Lung (tissue), 12 donors: ENCODE measurements around the gene FGF4. TPM values are rescaled to one million over a fixed set of nuclear protein-coding genes. Genes with fewer than 3 reads are reported as not detected.

Source experiments
- ATAC-seq: fragments of 200-7000 bp; cut with Tn5 transposase; one replicate; pipeline ENCODE4 v1.9.1; 2020; ENCODE audit warnings: moderate number of reproducible peaks; ENCODE audit not compliant: insufficient read depth, low FRiP score
- DNase-seq, 3 donors: peaks; one replicate each; pipeline ENCODE4 v3.0.0-alpha.2; 2013 to 2017
- H3K27ac ChIP-seq, 2 donors: one replicate each; pipeline ENCODE4 v1.5.1; 2013; ENCODE audit warnings: mild to moderate bottlenecking in 2 of 2, moderate library complexity in 2 of 2, control low read depth in 1 of 2, inconsistent platforms in 1 of 2, low read depth in 1 of 2, low read length in 1 of 2
- H3K27me3 ChIP-seq, 3 donors: one replicate each; pipeline ENCODE4 v1.5.1; 2013; ENCODE audit warnings: low read length in 2 of 3; ENCODE audit not compliant: control insufficient read depth in 3 of 3, insufficient read depth in 3 of 3
- H3K36me3 ChIP-seq, 4 donors: one replicate each; pipeline ENCODE4 v1.5.1; 2013; ENCODE audit warnings: low read length in 4 of 4, mild to moderate bottlenecking in 1 of 4, moderate library complexity in 1 of 4; ENCODE audit not compliant: control insufficient read depth in 4 of 4, insufficient read depth in 4 of 4
- H3K4me1 ChIP-seq, 5 donors: one replicate each; pipeline ENCODE4 v1.5.1; 2013; ENCODE audit warnings: low read length in 5 of 5, mild to moderate bottlenecking in 2 of 5, moderate library complexity in 1 of 5; ENCODE audit not compliant: control insufficient read depth in 5 of 5, insufficient read depth in 5 of 5
- H3K4me3 ChIP-seq: one replicate; pipeline ENCODE4 v1.5.1; 2013; ENCODE audit warnings: mild to moderate bottlenecking, control low read depth, moderate library complexity
- H3K9ac ChIP-seq, 2 donors: one replicate each; pipeline ENCODE4 v1.5.1; 2013; ENCODE audit warnings: low read length in 2 of 2, control low read depth in 1 of 2; ENCODE audit not compliant: insufficient read depth in 1 of 2
- H3K9me3 ChIP-seq, 4 donors: one replicate each; pipeline ENCODE4 v1.5.1; 2013; ENCODE audit warnings: low read length in 3 of 4, mild to moderate bottlenecking in 1 of 4, moderate library complexity in 1 of 4; ENCODE audit not compliant: control insufficient read depth in 4 of 4, insufficient read depth in 3 of 4
- CTCF ChIP-seq: IDR thresholded peaks from 2 replicates; pipeline ENCODE4 v1.5.1; 2012; ENCODE audit warnings: mild to moderate bottlenecking; ENCODE audit errors: control extremely low read depth, extremely low read depth
- WGBS, 2 donors: extraction: QIAGEN DNeasy Blood & Tissue Kit; methylation state at CpG; one replicate each; pipeline ENCODE4 v1.1.7; 2013; 5-methylcytosine and 5-hydroxymethylcytosine counted together
- polyA plus RNA-seq, 2 donors: library from polyadenylated mRNA; stranded (reverse); fragments of 200-250 nt; gene quantifications; one replicate each; pipeline ENCODE4 v1.2.1, GENCODE V29; 2013
- total RNA-seq, 2 donors: library from RNA; depleted of rRNA in 1 of 2; stranded (reverse); fragments of >200 nt in 1 of 2; gene quantifications; one replicate each; pipeline ENCODE4 v1.2.1, GENCODE V29; 2014 to 2021
- donor health status: control.
- donor health status: control.
- donor health status: Bipolar disorder and iron deficiency.
- donor health status: healthy.
- donor health status: DM: yes; HTN: yes; CAD: no.

Gene FGF4
- total and polyA plus RNA-seq, 4 donors: not detected

GRCh38 chr11:69804769-69805508, 29.8 kb upstream of the FGF4 start:
- peaks cover 0 to 11% (median 4%) of the 10 kb centered on the region in 3 donors for H3K27me3 ChIP-seq
- H3K4me1 ChIP-seq: peaks cover 0 to 2% (median 0%) of the 10 kb centered on the region in 5 donors
- H3K36me3 ChIP-seq: no peaks in the 10 kb centered on the region
- peaks cover 0 to 8% (median 0%) of the 10 kb centered on the region in 4 donors for H3K9me3 ChIP-seq
- ATAC-seq (no peak), DNase-seq (no peak)
- H3K27ac ChIP-seq: no peak overlapping the region
- WGBS, 2 donors: 71 to 83% methylated on average over 19 of the region's 19 CpGs
- TF ChIP-seq CTCF: no peak
- no peak overlapping the region for H3K9ac ChIP-seq
- no peak overlapping the region for H3K4me3 ChIP-seq

GRCh38 chr11:69803604-69804218, 28.6 kb upstream of the FGF4 start:
- no peak for ATAC-seq
- DNase-seq: no peak
- no peak for TF ChIP-seq CTCF
- Histone ChIP-seq H3K4me3 (no peak overlapping the region), H3K27me3 (peaks cover 0 to 11% (median 4%) of the 10 kb centered on the region in 3 donors), H3K4me1 (peaks cover 0 to 2% (median 0%) of the 10 kb centered on the region in 5 donors), H3K9me3 (peaks cover 0 to 13% (median 1%) of the 10 kb centered on the region in 4 donors), H3K9ac (no peak overlapping the region), H3K27ac (no peak overlapping the region), H3K36me3 (no peaks in the 10 kb centered on the region)

GRCh38 chr11:69803022-69803421, 27.9 kb upstream of the FGF4 start:
- ATAC-seq (no peak), DNase-seq (no peak)
- no peak overlapping the region for H3K4me3 ChIP-seq
- no peak overlapping the region for H3K27ac ChIP-seq
- H3K27me3 ChIP-seq: peaks cover 0 to 7% (median 4%) of the 10 kb centered on the region in 3 donors
- H3K4me1 ChIP-seq: no peaks in the 10 kb centered on the region
- no peaks in the 10 kb centered on the region for H3K36me3 ChIP-seq
- WGBS, 2 donors: 74 to 90% methylated on average over 2 of the region's 2 CpGs
- H3K9me3 ChIP-seq: peaks cover 0 to 9% (median 1%) of the 10 kb centered on the region in 4 donors
- no peak overlapping the region for H3K9ac ChIP-seq
- no peak for TF ChIP-seq CTCF
